GM18520 (cell line): ENCODE data around the gene HTR2C.
"Not testable (repeated sequence)": the region's sequence is repeated elsewhere in the genome, so short reads cannot be mapped to it uniquely, and the experiment has no call there.

Experiments used
- ATAC-seq: cut with Tn5 transposase; IDR thresholded peaks from one replicate; pipeline ENCODE4 v1.9.1; 2021; ENCODE audit not compliant: unreplicated experiment

HTR2C gene

DNA sequence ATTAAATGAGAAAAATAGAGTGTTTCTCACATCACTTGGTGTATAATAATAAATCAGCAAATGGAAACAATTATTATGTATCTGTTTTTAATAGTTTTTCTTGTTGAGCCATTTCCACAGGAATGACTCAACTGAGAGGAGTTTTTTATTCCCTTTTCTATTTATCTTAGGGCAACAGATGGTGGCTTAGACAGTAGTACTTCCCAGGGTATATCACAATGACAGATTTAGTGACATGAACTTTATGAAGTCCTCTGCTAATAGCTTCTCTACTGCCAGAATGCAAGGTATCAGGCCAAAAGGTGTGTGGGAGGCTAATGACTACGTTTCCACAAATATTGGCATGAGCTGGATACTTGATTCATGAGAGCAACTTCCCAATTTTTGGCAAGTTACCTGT is 126.7 kb downstream of the HTR2C start:
- ATAC-seq, result no peak

DNA sequence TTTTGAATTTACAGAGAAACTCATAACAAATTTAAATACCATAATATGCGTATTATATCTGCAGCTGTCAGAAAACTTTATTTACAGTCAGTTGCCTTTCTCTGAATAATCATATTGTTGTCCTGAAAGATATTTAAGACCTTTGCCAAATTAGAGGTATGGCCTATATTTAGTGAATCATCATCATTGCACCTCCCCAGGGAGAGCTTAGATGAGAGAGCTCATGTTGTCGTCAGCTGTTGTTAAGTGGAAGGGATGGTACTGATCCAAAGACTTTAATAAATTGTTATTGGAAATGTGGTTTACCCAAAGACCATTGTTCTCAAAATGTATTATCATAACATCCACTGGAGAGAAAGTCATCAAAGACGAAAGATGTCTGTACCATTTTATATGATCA is 128.6 kb downstream of the HTR2C start:
- ATAC-seq, result no peak

DNA sequence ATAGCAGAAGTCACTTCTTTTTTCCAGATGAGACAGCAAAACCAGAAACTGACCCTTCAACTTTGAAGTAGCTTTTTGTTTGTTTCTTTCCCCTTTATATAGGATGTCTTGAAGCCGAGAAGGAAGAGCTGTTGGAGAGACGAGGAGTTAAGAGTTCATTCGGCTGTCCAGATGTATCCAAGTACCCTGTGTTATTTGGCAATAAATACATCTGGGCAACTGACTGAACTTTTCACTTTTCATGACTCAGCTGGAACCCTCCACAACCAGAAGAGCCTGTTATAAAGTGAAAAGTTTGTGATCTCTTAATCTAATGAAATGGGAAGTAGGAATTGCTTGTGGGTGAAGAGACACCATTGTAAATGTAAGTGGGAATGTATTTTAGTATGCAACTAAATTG is 131.2 kb downstream of the HTR2C start:
- ATAC-seq, result no peak

DNA sequence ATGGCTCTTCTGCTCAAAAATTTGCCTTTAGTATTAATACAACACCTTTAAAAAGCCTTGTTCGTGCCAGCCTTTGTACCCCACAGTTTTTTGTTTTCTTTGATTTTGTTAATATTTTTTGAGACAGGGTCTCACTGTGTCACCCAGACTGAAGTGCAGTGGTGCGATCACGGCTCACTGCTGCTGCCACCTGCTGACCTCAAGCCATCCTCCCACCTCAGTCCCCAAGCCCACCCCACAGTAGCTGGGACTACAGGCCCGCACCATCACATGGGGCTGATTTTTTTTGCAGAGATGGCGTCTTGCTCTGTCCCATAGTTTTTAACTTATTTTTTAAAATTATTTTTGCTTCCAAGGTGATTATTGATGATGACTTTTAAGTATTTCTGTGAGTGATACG is 134.0 kb downstream of the HTR2C start:
- no peak for ATAC-seq

DNA sequence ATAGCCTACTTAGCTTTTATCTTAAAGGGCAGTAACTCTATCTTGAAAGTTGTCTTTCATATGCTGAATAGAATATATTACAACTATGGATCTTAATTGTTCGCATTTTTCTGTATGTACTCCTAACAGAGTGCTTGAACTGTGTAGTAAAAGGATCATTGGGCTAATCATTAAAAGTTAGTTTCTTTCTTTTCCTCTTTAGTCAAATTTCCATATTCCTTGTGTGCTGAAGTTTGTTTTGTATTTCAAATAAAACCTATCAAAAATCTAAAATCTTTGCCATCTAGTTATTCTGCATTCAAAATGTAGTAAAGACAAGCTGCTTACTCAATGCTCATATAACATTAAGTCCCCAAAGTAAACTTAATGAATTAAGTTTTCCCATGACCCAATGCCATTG is 182.7 kb downstream of the HTR2C start:
- ATAC-seq, result no peak

DNA sequence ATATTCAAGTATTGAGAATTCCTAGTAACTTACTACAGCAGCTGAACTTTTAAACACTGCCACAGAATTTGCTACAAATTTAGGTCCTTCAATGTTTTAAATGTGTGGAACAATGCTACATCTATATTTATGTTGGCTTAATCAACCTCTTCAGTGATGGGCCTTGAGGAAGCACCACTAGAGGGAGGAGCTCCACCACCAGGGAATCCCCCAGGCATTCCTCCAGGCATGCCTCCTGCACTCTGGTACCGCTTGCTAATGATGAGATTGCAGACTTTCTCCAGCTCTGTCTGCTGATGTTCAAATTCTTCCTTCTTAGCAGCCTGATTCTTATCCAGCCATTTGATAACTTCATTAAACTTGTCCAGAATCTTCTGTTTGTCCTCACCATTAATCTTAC is 190.8 kb downstream of the HTR2C start:
- ATAC-seq, result no peak

DNA sequence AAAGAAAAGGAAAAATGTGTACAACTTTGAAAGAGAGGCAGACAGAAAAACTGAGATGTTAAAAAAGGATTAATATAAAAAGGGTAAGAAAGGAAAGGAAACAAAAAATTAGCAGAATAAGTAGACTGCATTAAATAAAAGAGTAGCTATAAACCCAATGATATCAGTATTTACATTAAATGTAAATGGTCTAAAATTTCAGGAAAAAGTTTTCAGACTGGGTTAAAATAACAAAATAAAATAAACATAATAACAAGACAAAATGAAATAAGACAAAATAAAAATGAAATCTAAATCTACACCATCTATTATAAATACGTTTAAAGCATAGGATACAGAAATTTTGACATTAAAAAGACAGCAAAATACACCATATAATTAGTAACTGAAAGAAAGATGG is 199.0 kb downstream of the HTR2C start:
- ATAC-seq, result no peak

DNA sequence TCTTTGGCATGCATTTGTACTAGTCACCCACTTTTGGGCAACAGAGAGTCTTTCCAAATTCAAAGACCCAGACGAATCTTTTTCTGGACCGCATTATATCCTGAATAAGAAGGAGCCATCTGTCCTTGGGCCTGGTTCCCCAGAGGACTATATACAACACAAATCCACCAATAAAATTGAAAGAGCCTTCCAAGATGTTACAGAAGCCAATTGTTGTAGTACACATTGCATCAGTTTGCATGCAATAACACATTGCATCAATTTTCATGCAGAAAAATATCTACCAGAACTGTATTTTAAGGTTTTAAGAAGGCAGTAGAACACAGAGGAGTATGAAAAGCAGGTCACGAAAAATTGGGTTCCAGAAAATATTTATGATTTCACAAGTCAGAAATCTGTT is 203.2 kb downstream of the HTR2C start:
- no peak for ATAC-seq

DNA sequence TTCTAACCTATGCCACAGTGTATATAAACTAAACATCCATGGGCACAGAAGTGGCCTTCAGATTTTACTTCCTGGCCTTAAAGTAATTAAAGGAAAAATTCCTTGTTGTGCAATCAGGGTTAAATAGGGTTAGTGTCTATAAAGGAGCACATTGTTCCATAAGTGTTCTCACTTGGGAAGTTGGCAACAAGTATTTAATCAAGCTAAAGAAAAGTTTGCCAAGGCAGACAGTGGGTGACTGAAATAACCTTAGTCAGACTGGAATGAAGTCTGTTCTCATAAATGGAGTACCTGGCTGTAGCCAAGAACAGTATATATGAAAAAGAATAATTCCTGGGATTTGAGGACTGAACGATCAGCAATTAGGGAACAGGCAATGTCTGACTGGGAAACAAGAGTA is 213.6 kb downstream of the HTR2C start:
- no peak for ATAC-seq

DNA sequence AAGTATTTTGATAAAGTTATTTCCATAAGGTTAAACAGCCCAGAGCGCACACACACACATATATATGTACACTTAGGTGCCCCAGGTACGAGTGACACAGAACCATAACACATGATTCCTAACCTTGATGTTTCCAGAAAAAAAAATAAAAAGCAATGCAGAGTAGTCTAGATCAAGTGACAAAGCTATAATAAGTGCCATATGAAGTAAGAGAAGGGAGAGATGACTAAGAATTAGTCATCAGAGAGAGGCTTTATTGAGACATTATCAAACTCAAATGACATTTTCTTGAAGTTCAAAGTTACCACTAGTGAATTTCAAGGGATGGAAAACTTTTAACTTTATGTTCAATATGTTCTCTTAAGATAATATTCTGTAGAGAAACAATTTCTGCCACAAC is 215.0 kb downstream of the HTR2C start:
- ATAC-seq, result no peak

DNA sequence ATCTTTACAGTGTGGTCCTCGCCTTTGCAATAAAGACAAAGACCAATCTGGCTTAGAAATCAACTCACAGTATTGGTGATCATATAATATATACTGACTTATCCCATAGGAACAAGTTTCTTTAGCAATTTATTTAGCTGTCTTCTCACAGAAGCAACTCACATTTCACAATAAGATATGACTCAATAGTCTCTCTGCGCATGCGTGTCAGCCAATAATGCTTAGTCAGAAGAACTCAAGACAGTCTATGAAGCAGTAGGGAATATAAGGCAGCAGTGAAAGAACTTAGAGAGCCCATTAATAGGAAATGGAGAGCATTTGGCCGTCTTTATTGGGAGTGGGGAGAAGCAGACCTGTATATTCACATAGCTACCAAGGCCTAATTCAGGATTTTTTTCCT is 216.8 kb downstream of the HTR2C start:
- no peak for ATAC-seq

DNA sequence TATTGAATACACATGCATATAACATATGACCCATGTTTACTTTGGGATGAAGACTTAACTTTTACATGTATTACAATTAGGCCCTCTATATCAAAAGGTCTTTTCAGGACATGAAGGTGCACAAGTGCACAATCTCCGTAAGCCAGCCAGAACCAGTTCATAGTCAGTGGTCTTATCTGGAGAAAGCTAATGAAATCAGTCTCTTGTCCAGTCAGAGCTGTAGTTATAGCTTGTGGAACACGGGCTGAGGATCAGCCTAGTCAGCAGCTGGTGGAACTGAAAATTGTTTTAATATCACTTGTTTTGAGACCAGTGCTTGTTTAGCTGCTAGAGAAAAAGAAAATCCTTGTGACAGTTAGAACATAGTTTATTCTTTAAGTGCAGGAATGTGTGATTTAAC is 235.6 kb downstream of the HTR2C start:
- no peak for ATAC-seq

DNA sequence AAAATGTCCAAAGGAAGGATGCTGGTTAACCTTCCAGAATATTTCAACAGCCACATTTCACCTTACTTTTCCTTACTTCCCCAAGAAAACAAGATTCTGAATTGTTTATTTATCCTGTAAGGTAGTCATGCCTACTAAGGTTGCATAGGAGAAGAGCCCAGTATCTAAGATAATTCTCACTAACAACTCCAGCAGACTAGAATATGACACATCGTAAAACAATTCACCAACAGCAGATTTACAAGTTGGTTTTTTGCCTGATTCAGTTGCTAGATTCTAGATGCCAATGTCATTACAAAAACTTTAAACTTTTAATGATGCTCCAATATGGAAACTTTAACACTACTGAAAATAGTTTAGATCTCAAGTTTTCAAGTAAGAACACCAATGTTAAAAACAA is 257.2 kb downstream of the HTR2C start:
- no peak for ATAC-seq

DNA sequence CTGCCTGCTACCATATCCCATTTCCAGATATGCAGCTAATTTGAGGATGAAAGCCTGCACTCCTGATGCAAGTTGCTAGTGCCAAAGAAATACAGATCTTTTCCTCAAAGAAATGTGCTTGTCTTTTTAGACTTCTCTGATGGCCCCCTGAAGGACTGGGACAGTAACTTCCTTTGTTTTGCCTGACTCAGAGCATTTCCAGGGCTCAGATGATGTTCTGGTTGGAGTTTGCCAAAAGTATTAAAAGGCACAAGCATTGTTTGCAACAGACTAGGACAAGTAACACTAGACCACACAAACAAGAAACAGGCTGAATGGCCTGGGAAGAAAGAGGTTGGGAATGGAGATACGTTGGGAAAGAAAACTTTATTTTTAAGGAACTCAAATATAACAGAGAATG is 258.3 kb downstream of the HTR2C start:
- ATAC-seq, result no peak

DNA sequence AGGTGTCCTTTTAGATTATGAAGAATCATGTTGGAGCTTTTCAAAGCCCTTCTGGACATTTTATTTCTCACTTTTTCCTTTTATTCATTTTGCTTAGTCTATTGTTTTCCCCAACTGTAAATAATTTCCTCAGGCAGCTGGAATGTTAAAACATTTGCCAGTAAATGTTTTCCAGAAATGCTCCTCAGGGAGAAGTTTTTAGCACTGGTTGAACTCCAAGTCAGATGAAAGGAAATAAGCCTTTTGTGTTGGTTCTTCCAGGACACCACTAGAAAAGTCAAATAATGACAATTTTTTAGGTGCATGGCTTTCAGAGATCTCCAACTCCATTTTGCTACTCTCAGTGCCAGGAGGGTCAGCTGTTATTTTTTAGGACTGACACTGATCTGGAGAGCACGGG is 305.6 kb downstream of the HTR2C start:
- ATAC-seq, result no peak

DNA sequence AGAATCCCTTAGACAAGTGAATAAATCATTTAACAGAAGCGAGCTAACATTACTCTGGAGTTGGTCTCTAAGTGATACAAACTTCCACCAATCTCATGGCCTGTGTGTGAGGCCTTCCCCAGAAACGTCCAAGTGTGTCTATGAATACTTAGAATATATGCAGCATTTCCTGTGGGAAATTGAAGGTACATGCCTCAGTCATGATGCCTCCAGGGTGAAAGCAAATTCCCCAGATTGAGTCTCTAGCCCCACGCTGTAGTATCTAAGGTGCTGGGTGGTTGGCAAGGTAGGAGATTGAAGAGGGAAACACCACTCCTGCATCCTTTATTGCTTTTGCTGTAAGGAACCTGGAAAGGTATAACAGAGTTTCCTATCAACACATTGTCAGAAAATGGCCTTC is 319.7 kb downstream of the HTR2C start:
- ATAC-seq, result no peak

DNA sequence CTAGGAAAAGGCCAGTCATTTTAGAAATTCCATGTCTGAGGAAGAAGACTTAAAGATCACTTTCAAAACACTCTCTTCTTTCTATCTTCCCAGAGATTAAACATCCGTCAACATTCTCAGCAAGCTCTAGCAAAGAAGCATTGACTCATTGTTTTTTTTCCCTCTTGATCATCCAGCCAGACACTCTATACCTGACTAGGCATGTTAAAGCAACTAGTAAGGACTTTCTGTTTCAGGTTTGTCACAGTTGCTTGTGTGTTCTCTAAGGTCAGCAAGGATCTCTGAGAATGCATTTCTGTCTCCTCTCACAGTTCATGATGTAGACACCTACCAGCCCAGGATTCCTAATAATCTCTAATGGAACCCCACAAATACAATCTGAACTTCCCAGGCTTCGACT is 321.4 kb downstream of the HTR2C start:
- ATAC-seq, result no peak

DNA sequence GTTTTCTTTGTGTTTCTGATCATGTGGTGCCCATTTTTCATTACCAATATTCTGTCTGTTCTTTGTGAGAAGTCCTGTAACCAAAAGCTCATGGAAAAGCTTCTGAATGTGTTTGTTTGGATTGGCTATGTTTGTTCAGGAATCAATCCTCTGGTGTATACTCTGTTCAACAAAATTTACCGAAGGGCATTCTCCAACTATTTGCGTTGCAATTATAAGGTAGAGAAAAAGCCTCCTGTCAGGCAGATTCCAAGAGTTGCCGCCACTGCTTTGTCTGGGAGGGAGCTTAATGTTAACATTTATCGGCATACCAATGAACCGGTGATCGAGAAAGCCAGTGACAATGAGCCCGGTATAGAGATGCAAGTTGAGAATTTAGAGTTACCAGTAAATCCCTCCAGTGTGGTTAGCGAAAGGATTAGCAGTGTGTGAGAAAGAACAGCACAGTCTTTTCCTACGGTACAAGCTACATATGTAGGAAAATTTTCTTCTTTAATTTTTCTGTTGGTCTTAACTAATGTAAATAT is 323.2 kb downstream of the HTR2C start:
- no peak for ATAC-seq

DNA sequence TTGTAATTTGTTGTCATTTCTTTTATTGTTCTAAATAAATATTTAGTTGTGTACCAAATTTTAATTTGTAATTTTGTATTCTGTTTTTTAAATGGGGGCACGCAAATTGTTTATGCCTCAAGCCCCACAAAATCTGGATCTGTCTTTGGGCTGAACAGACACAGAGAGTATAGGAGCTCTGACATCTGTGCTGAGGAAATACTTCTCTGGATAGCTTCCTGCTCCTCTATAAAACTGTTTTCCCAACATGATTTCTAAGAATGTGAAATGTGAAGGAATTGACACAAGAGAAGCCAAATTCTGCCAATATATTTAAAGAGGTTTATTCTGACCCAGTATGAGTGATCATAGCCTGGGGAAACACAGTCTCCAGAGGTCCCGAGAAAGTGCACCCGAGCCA is 340.5 kb downstream of the HTR2C start:
- ATAC-seq, result no peak

DNA sequence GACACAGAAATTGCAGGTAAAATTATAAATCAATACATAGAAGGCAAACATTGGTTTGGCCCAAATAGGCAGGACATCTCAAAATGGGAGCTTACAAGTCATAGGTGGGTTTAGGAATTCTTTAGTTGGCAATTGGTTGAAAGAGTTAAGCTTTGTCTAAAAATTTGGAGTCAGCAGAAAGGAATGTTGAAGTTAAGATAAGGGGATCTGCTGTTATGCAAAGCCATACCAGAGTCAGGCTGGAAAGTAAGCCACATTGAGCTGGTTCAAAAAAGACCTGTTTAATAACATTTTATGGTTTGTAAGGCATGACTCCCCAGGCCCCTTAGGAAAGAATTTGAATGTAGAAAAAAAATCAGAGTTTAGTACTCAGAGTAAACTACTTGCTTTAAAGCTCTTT is 341.0 kb downstream of the HTR2C start:
- ATAC-seq, result no peak

DNA sequence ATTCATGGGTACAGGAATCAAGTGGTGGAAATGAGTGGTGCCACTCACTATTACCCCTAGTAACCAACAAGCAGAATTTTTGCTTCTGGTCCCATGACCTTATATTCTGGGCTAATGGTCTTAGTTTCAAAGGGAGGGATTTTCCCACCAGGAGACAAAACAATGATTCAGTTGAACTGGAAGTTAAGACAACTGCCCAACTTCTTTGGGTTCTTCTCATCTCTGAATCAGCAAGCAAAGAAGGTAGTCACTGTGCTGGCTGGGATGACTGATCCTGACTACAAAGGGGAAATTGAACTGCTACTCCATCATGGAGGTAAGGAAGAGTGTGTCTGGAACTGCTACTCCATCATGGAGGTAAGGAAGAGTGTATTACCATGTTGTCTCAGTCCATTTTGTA is 346.3 kb downstream of the HTR2C start:
- no peak for ATAC-seq

DNA sequence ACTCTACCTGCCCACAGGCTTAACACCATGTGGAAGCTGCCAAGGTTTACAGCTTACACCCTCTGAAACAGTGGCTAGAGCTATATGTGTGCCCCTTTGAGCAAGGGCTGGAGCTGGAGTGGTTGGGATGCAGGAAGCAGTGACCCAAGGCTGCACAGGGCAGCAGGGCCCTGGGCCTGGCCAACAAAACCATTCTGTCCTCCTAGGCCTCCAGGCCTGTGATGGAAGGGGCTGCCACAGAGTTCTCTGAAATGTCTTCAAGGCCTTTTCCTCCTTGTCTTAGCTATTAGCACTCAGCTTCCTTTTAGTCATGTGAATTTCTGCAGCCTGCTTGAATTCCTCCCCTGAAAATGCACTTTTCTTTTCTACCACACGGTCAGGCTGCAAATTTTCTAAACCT is 348.7 kb downstream of the HTR2C start:
- no peak for ATAC-seq

DNA sequence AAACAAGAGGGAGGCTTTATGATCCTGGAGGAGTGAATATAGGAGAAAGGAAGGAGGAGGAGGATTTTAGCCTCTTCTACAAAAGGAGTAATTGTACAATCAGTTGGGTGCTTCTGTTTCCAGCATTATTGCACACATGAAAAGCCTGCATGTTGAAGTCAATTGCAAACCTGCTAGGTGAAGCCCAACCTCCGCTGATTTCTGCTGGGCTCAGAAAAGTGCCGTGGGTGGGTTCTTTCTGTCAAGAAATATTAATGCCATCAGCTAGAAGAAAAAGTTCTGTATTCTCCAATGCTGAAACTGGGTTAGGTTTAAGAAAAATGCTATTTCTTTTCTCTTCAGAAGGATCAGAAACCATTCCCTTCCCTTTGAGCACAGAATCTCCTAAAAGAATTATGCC is 349.4 kb downstream of the HTR2C start:
- ATAC-seq, result not testable (repeated sequence)

DNA sequence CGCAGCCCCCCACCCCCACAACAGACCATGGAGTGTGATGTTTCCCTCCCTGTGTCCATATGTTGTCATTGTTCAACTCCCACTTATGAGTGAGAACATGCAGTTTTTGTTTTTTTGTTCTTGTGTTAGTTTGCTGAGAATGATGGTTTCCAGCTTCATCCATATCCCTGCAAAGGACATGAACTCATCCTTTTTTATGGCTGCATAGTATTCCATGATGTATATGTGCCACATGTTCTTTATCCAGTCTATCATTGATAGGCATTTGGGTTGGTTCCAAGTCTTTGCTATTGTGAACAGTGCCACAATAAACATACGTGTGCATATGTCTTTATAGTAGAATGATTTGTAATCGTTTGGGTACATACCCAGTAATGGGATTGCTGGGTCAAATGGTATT is 353.2 kb downstream of the HTR2C start:
- not testable (repeated sequence) for ATAC-seq
